Measurements from ENCODE around the gene LHX2. TPM values are rescaled to one million over a fixed set of nuclear protein-coding genes. Genes with fewer than 3 reads are reported as not detected.

Gene LHX2
- total and polyA plus RNA-seq, 9 of the 15 experiments (the other 6 are each of a cell fraction or from before 2014, with no cell fraction given) = 0.07 TPM; not detected in 8

DNA sequence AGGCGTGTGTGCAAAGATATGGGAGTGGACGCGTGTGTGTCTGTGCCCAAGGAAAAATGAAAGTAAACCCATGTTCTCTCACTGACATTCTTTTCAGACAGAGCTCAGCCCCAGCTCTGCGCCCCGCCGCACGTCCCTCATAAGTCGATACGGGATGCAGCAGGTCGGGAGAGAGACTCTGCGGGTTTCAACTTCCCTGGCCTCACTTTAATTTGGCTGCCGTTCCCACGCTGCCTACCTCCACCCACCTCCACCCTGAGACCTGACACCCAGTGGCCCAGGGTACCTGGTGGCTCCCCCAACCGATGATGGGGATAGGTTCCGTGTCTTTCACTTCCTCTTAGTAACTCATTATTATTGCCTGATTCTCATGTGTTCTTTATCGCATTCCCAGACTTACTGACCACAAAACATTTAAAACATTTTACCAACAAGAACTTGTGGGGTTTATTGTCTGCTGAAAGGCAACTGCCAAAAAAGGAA, 19.4 kb downstream of the LHX2 start:
- Histone ChIP-seq H3K36me3 (ENCODE audit: control insufficient read depth, insufficient read depth, low read length) (no peaks in the 10 kb centered on the region), H3K79me2 (ENCODE audit: control insufficient read depth, insufficient read depth, low read length) (no peaks in the 10 kb centered on the region), H3K27me3 (ENCODE audit: control insufficient read depth in 2 of 2, insufficient read depth in 2 of 2, low read length in 2 of 2) (peaks cover 36 to 63% of the 10 kb centered on the region in 2 experiments), H3K4me2 (ENCODE audit: insufficient read depth, low read length) (no peak overlapping the region), H2AFZ (ENCODE audit: low read depth, low read length) (no peak overlapping the region), H4K20me1 (replicated peaks; ENCODE audit: control insufficient read depth, insufficient read depth, low read length) (0 out of 2 replicates have a peak, but pooled peaks cover 9% of the 10 kb centered on the region), H3K27ac (ENCODE audit: extremely low read depth, low read depth, low read length) (no peak overlapping the region), H3K9me1 (ENCODE audit: control insufficient read depth, insufficient read depth, low read length) (no peaks in the 10 kb centered on the region), H3K4me1 (replicated peaks in 1 of 2; ENCODE audit: control insufficient read depth in 2 of 2, insufficient read depth in 2 of 2, low read length in 2 of 2) (peaks cover 0 to 7% of the 10 kb centered on the region in 2 experiments; a peak in 2 of 5 replicates), H3K9me3 (replicated peaks; ENCODE audit: control insufficient read depth, insufficient read depth, low read depth, low read length) (no peaks in the 10 kb centered on the region), H3K4me3 (no peak overlapping the region), H3K9ac (ENCODE audit: insufficient read depth in 1 of 2, low read depth in 2 of 2, low read length in 2 of 2) (peak overlapping the region in 1 of 2 experiments; percentile 32; a peak in 1 of 4 replicates)
- ChIA-PET CTCF (ENCODE audit: low intra/inter-chr PET ratio) (no interaction called here), POLR2A (no interaction called here)
- intact Hi-C loops (cut with micrococcal nuclease) = no loop called here
- WGBS (ENCODE audit: insufficient coverage, low coverage, missing lambda C conversion rate) = 9% methylated on average over 16 of the region's 16 CpGs
- in situ Hi-C loops (cut with MboI) = loop anchor here (10.0 kb wide), 1 partner anchor 626 kb away; no protein-coding TSS in a partner anchor
- no peak for DNase-seq (ENCODE audit: extremely low read depth in 1 of 4, low spot score in 3 of 4)
- BruUV-seq (replicated peaks) = no TSS peak
- no peak for FAIRE-seq
- TF ChIP-seq, protein P1, sequence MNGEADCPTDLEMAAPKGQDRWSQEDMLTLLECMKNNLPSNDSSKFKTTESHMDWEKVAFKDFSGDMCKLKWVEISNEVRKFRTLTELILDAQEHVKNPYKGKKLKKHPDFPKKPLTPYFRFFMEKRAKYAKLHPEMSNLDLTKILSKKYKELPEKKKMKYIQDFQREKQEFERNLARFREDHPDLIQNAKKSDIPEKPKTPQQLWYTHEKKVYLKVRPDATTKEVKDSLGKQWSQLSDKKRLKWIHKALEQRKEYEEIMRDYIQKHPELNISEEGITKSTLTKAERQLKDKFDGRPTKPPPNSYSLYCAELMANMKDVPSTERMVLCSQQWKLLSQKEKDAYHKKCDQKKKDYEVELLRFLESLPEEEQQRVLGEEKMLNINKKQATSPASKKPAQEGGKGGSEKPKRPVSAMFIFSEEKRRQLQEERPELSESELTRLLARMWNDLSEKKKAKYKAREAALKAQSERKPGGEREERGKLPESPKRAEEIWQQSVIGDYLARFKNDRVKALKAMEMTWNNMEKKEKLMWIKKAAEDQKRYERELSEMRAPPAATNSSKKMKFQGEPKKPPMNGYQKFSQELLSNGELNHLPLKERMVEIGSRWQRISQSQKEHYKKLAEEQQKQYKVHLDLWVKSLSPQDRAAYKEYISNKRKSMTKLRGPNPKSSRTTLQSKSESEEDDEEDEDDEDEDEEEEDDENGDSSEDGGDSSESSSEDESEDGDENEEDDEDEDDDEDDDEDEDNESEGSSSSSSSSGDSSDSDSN (IDR thresholded peaks at IDR 0.05; ENCODE audit: borderline replicate concordance in 1 of 2, low read depth in 2 of 2, low read length in 2 of 2) = no peak
- 0 out of 2 replicates have a peak, but pooled peaks have one; percentile 13 for TF ChIP-seq SPI1 (IDR thresholded peaks at IDR 0.05; ENCODE audit: borderline replicate concordance, low read depth, low read length)
- no peak for ATAC-seq
